ENCODE results near the gene PCDHB1.
"Not testable (repeated sequence)": the region's sequence is repeated elsewhere in the genome, so short reads cannot be mapped to it uniquely, and the experiment has no call there.

The PCDHB1 gene

DNA sequence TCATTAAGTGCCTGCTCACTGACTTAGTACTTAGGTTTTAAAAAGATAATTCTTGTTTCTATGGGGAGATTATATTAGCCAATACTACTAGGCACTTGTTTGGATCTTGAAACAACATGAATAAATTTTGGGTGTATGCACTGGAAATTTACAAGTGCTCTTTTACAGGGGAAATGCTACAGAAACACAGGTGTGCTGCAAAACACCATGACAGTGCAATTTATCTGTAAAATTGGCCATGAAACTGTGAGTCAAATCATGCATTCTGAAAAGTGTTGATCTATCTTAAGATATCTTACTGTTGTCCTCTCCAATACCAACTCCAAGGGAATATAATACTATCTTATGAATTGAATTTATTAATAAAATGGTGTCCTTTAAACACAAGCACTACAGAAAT lies 12.1 kb upstream of the PCDHB1 start:
- no peak for TF ChIP-seq GATA1 (IDR thresholded peaks at IDR 0.05; ENCODE audit: low read depth, low read length)
- no peak for TF ChIP-seq POLR2A (IDR thresholded peaks at IDR 0.05; ENCODE audit: low read length)
- DNase-seq, result no peak

GRCh38 chr5:141039517-141039916 lies 11.7 kb upstream of the PCDHB1 start:
- DNase-seq, result no peak
- no peak for TF ChIP-seq GATA1 (IDR thresholded peaks at IDR 0.05; ENCODE audit: low read depth, low read length)
- TF ChIP-seq POLR2A (IDR thresholded peaks at IDR 0.05; ENCODE audit: low read length), result no peak

DNA sequence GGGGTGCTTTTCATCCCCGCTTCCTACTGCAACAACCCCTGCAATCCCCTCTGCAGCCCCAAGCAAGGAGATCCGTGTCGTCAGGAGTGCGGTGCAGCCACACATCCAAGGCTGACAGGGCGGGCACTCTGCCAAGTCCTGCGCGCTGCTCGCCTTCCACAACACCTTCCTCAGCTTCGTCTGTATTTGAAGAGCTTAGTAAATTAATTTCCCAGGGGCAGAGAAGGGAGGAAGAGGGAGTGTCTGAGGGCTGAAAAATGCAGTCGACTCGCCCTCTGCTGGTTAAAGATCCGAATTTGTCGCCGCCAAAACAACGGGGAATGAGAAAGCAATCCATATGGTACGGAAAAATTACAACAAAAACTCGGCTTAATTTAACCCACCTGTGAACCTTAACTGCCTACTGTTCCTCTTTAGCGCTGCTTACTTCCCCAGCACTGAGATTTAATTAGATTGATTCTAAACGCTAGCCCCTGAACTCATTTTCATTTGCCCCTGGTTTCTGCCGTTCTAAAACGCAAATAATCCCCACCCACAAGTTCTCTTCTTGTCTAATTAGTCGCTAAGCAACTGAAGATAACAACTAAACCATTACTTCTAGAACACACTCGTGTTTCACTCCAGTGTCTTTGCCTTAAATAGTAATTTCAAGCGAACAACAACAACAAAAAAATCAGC lies 10.9 kb upstream of the PCDHB1 start:
- DNase-seq, result no peak
- TF ChIP-seq POLR2A (IDR thresholded peaks at IDR 0.05; ENCODE audit: low read length) (no peak), GATA1 (IDR thresholded peaks at IDR 0.05; ENCODE audit: low read depth, low read length) (no peak)

DNA sequence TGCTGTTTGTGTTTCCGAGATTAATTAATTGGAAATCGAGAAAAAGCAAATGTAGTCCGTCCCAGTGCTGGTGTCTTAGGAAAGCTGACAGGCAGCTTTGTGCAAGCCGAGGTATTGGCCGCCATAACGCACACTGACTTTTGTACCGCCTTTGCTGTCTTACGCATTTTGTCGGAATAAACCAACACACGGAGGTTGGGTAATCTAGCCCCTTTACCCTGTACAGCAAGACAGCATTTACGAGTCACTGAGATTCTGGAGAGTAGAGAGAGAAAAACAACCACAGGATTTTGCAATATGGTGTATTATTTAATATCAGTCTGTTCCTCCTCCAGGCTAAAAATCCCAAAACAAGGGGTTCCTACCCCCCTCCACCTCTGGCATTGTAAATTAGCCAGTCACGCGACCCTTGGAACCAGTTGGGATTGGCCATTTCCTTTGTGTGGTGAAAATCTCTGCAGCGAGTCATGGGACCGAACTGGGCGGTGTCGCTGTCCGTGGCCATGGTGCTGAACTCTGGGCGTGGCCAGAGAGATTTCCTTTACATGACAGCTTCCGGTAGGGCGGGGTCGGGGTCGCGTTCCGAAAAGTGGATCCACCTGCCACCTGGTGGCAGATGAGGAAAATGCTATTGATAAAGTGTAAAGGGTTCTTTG lies 10.3 kb upstream of the PCDHB1 start:
- TF ChIP-seq GATA1 (IDR thresholded peaks at IDR 0.05; ENCODE audit: low read depth, low read length) (no peak), POLR2A (IDR thresholded peaks at IDR 0.05; ENCODE audit: low read length) (no peak)
- DNase-seq, result peak; percentile 70 to 71

- TF ChIP-seq GATA1 (IDR thresholded peaks at IDR 0.05; ENCODE audit: low read depth, low read length), result no peak
- no peak for TF ChIP-seq POLR2A (IDR thresholded peaks at IDR 0.05; ENCODE audit: low read length)
- DNase-seq, result no peak
Measured at GRCh38 chr5:141041427-141041785, 9.8 kb upstream of the PCDHB1 start.

- TF ChIP-seq POLR2A (IDR thresholded peaks at IDR 0.05; ENCODE audit: low read length) (no peak), GATA1 (IDR thresholded peaks at IDR 0.05; ENCODE audit: low read depth, low read length) (no peak)
Measured at GRCh38 chr5:141042555-141042954, 8.6 kb upstream of the PCDHB1 start.

DNA sequence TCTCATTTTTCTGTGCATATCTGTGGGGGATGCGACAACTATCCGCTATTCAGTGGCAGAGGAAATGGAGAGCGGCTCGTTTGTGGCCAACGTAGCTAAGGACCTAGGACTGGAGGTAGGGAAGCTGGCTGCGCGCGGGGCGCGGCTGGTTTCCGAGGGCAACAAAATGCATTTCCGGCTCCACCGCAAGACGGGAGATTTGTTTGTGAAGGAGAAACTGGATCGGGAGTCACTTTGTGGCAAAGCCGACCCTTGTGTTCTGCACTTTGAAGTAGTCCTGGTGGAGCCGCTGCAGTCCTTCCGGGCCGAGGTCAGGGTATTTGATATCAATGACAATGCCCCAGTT lies 320 bp downstream of the PCDHB1 start:
- DNase-seq, result no peak
- TF ChIP-seq POLR2A (IDR thresholded peaks at IDR 0.05; ENCODE audit: low read length), result no peak

More at GRCh38 chr5:141042555-141042954, 8.6 kb upstream of the PCDHB1 start:
- no peak for DNase-seq

GRCh38 chr5:141077826-141078225 lies 26.7 kb downstream of the PCDHB1 start:
- no peak for DNase-seq
- no peak for TF ChIP-seq GATA1 (IDR thresholded peaks at IDR 0.05; ENCODE audit: low read depth, low read length)
- TF ChIP-seq POLR2A (IDR thresholded peaks at IDR 0.05; ENCODE audit: low read length), result no peak

GRCh38 chr5:141082228-141082627 lies 31.1 kb downstream of the PCDHB1 start:
- no peak for DNase-seq
- TF ChIP-seq GATA1 (IDR thresholded peaks at IDR 0.05; ENCODE audit: low read depth, low read length) (no peak), POLR2A (IDR thresholded peaks at IDR 0.05; ENCODE audit: low read length) (no peak)

- TF ChIP-seq POLR2A (IDR thresholded peaks at IDR 0.05; ENCODE audit: low read length) (no peak), GATA1 (IDR thresholded peaks at IDR 0.05; ENCODE audit: low read depth, low read length) (no peak)
- no peak for DNase-seq
Measured at GRCh38 chr5:141084487-141084989, 33.4 kb downstream of the PCDHB1 start.

- no peak for TF ChIP-seq GATA1 (IDR thresholded peaks at IDR 0.05; ENCODE audit: low read depth, low read length)
- no peak for TF ChIP-seq POLR2A (IDR thresholded peaks at IDR 0.05; ENCODE audit: low read length)
- DNase-seq, result peak in 1 of 2 experiments; percentile 2
Measured at GRCh38 chr5:141094481-141095262, 43.5 kb downstream of the PCDHB1 start, which contains the start of gene PCDHB2. TSS of gene PCDHB2 (plus strand) at chr5:141094615. CDS start at chr5:141094791, 176 bp downstream.

DNA sequence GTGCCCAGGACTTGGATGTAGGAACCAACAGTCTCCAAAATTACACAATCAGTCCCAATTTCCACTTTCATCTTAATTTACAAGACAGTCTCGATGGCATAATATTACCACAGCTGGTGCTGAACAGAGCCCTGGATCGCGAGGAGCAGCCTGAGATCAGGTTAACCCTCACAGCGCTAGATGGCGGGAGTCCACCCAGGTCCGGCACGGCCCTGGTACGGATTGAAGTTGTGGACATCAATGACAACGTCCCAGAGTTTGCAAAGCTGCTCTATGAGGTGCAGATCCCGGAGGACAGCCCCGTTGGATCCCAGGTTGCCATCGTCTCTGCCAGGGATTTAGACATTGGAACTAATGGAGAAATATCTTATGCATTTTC lies 44.1 kb downstream of the PCDHB1 start:
- TF ChIP-seq GATA1 (IDR thresholded peaks at IDR 0.05; ENCODE audit: low read depth, low read length) (no peak), POLR2A (IDR thresholded peaks at IDR 0.05; ENCODE audit: low read length) (no peak)
- no peak for DNase-seq

DNA sequence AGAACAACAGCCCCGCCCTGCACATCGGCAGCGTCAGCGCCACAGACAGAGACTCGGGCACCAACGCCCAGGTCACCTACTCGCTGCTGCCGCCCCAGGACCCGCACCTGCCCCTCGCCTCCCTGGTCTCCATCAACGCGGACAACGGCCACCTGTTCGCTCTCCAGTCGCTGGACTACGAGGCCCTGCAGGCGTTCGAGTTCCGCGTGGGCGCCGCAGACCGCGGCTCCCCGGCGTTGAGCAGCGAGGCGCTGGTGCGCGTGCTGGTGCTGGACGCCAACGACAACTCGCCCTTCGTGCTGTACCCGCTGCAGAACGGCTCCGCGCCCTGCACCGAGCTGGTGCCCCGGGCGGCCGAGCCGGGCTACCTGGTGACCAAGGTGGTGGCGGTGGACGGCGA lies 45.0 kb downstream of the PCDHB1 start:
- not testable (repeated sequence) for DNase-seq

GRCh38 chr5:141096586-141096985 lies 45.4 kb downstream of the PCDHB1 start:
- not testable (repeated sequence) for DNase-seq
